KBM-7 (cell line): ENCODE data around the gene GFRA1.

Experiments
- DNase-seq: peaks from one replicate; pipeline ENCODE4 v3.0.0-alpha.2; 2015
- in situ Hi-C: fragments of 300-500 bp; cut with MboI; formaldehyde crosslinking; loops from 2 replicates; pipeline ENCODE4 v1.14.3; 2020; ENCODE audit warnings: low sequenced_read_pairs, low pct_unique_long_range_greater_than_20kb, mixed read lengths

The GFRA1 gene

GRCh38 chr10:116115036-116115641, 157.9 kb downstream of the GFRA1 start:
- DNase-seq = no peak
- in situ Hi-C loops = no loop called here

DNA sequence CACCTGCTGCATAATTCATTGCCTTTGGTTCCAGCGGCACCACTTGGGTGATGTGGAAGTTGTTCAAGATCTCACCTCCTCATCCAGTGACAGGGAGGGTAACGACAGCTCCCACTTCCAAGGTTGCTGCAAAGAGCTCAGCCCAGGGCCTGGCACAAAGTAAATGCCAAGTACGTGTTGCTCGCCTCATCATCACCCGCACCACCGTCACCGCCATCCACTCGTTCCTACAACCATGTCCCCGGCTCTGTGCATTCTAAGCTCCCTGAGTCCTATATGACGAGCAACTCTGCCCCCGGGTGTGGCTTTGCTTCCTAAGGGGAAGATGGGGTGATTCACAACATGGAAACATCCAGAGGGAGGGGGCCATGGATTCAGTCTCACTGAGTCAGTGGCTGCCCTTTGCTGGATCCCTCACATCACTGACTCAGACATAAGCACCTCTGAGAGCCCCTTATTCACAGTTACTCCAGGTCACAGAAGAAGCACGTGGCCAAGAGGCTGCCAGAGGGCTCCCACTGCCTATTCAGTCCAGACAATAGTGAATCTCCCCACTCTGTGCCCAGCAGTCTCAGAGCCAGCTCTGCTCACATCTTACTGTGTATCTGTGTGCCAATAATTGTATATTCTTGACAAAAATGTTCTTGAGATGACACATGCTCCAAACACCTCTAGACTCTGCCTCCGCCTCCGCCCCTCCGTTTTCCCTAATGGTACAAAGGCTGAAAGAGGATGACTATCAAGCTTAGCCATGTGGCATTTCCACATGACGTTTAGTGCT, 159.1 kb downstream of the GFRA1 start:
- in situ Hi-C loops = no loop called here
- no peak for DNase-seq

DNA sequence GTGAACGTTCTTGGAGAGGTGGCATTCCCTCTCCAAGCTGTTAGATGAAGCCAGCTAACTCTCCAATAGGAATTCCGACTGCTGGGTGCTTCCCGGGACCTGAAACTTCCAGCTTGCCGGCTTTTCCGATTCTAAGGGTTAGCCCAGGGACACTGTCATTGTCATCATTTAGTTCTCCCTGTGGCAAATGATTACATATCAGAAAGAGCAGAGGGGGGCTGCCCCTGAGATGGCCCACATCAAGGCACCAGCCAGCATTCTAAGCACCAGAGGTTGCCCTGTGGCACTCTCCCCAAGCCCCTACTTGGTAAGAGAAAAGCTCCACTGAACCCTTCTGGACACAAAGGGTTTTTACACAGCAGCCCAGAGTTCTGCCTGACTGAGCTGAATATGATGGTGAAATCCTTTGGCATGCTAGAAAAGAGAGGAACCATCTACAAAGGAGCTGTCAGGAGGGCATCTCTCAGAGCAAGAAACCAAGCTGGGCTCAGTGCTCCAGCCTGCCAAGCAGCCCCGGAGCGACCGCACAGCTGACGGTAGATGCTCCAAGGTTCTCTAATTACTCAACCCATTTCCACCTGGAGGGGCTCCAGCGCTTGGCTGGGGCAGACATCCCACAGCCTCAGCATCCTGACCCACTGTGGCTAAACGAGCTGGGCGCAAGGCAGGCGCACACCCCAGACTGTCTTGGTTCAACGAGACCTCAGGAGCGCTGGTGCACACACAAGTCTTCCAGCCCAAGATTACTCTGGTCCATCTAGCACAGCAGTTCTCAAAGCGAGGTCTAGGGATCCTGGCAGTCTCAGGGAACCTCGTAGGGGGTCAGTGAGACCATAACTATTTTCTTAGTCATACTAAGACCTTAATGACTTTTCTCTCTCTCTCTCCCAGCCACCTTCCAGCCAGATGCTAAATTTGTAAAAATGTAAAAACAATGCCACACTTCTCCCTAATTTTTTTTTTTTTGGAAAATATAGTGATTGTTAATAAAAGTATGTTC, 160.5 kb downstream of the GFRA1 start:
- DNase-seq = no peak

DNA sequence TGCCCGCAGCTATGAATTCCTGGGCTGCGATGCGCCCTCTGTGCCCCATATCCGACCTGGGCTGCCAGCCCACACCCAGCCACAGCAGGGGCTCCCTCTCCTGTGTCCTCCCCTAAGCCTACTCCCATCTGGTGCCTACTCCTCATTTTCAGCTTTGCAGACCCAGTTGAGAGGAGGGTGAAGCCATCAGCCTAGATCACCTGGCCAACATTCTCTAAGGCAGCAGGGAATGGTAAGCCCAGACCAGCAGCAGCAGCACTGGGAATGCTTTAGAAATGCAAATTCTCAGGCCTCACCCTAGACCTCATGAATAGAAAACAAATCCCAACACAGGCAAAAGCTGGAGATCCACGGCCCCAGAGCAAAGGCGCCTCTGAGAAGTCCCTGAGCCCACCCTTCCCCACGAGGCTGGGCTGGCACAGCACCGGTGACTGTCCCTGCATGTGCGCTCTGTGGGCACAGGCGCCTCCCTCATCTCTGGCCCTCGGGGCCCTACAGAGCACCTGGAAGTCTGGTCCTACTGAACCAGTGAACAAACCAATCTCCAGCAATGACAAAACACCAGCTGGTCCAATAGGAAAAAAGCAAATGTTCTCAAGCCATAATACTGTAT, 161.4 kb downstream of the GFRA1 start:
- no peak for DNase-seq
- in situ Hi-C loops = no loop called here

More for the DNA sequence above, 160.5 kb downstream of the GFRA1 start:
- in situ Hi-C loops = no loop called here

DNA sequence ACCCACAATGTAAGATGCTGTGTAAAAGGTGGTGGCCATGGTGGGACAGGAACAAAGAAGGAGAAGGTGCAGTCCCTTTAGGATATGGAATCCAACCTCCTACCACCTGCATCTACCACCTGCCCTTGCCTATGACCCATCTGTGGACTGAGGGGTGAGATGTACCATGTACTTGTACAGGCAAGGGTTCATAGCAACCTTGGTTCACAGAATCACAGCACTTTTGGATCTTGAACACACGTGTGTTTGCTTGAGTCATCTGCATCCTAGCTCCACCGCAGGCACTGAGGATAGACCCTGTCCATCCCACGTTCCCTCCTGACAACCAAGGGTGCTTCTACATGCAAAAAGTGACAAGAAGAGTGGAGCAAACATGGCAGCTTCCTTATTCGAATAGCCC, 162.3 kb downstream of the GFRA1 start:
- DNase-seq = no peak
- in situ Hi-C loops = no loop called here

DNA sequence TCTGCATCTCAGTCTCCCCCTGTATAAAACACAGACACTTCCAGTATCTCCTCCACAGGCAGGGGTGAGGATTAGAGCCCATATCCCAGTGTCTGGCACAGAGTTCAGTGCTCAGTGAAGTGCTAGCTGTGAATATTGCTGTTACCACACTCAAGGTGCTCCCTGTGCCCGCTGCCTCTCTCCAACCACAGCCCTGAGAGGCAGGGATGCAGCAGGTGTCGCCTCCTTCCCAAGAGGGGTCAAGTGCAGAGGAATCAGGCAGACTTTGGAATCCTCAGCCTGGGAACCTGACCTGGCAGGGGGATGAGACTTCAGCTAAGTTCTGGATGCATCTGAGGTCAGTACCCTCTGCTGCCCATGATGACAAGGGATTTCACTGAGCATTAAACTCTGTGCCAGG, 163.1 kb downstream of the GFRA1 start:
- DNase-seq = no peak
- in situ Hi-C loops = no loop called here

GRCh38 chr10:116109481-116109880, 163.5 kb downstream of the GFRA1 start:
- DNase-seq = no peak
- in situ Hi-C loops = no loop called here

DNA sequence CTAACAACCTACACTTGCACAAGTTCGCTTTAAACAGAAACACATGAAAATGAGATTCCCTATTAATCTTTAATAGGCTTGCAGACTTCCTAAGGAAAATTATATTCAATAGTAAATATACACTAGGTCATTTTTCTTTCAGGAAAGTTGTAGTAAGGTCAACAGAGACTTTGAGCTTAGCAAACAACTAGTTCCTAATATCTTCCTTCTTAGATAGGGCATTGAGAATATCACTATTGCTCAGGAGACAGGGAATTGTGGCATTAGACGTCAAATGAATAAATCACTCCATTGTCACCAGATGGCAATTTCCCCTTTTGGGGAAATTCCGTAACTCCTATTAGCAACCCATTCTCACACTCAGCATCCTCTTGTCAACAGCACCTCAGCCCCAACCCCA, 164.9 kb downstream of the GFRA1 start:
- DNase-seq = no peak
- in situ Hi-C loops = no loop called here

GRCh38 chr10:116106611-116107010, 166.4 kb downstream of the GFRA1 start:
- DNase-seq = no peak
- in situ Hi-C loops = no loop called here

- in situ Hi-C loops = no loop called here
Measured at GRCh38 chr10:116105264-116105663, 167.7 kb downstream of the GFRA1 start.

DNA sequence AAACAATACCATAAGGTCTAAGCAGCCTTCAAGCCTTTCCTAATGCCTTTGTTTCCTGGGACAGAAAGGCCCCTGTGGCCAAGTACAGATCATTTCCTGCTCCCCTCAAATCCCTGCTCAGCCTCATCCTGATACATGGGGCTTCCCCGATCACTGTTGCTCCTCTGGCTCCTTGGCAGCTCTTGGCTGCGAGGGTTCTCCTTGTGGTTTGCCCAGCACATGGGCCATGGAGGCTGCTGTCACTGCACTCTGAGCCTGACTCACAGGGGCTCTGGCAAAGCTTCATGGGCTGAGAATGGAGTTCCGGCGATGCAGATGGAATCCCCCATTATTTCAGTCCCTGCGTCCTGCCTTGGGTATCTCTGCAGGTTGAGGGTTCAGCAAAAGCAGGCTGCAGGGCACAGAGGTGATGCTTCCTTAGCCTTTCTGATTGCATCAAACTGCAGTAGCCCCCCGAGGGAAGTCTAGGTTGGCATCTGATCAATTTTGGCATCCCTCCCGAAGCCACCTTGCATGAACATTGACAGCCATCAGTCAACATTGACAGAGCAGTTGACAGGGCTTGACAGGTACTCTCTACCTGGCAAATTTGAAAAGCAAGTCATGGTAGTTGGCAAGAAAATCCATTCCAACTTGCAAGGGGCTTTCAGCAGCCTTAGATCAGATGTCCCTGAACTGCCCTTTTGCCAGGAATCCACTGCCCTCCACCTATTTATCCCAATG, 168.6 kb downstream of the GFRA1 start:
- DNase-seq = no peak
- in situ Hi-C loops = no loop called here

More at GRCh38 chr10:116105264-116105663, 167.7 kb downstream of the GFRA1 start:
- no peak for DNase-seq

DNA sequence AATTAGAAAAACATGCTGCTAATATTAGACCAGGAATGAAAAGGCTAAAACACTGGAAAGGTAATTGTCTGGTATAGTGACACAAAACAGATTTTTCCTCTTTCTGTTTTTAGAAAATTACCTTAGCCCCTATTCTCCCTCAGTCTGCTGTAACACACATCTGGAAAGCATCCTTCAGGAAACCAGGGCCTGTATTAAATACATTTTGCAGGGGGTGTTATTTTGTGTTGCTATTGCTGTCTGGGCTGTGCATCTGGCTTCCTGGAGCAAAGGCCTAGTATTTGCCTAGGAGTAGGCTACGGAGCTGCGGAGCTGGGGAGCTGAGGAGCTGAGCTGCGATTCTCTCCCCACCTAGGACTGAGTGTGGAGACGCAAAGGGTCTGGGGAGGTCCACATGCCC, 169.3 kb downstream of the GFRA1 start:
- DNase-seq = no peak
- in situ Hi-C loops = no loop called here

- DNase-seq = no peak
- in situ Hi-C loops = no loop called here
Measured at GRCh38 chr10:116101616-116102315, 171.2 kb downstream of the GFRA1 start.

- in situ Hi-C loops = no loop called here
- DNase-seq = no peak
Measured at GRCh38 chr10:116100984-116101383, 172.0 kb downstream of the GFRA1 start.

GRCh38 chr10:116099023-116099420, 174.0 kb downstream of the GFRA1 start:
- in situ Hi-C loops = no loop called here
- no peak for DNase-seq

- in situ Hi-C loops = no loop called here
- DNase-seq = no peak
Measured at GRCh38 chr10:116098411-116099022, 174.5 kb downstream of the GFRA1 start.

- no peak for DNase-seq
- in situ Hi-C loops = no loop called here
Measured at GRCh38 chr10:116097239-116097784, 175.7 kb downstream of the GFRA1 start.
